HG03066 (cell line): ENCODE measurements around the gene RAX.

Experiments used
- ATAC-seq: cut with Tn5 transposase; IDR thresholded peaks from one replicate; pipeline ENCODE4 v1.9.1; 2021; ENCODE audit warnings: low read depth; ENCODE audit not compliant: unreplicated experiment

Gene RAX

GRCh38 chr18:59249199-59249774 is 24.0 kb downstream of the RAX start:
- no peak for ATAC-seq

- ATAC-seq: no peak
These were observed 26.5 kb downstream of the RAX start for GRCh38 chr18:59246796-59247195.

- ATAC-seq: no peak
These were observed 30.3 kb downstream of the RAX start for GRCh38 chr18:59242906-59243305.

- ATAC-seq: no peak
These were observed 33.6 kb downstream of the RAX start for GRCh38 chr18:59239642-59240041.

- no peak for ATAC-seq
These were observed 34.9 kb downstream of the RAX start for GRCh38 chr18:59238385-59238784.

GRCh38 chr18:59233017-59233410 is 40.2 kb downstream of the RAX start:
- no peak for ATAC-seq

GRCh38 chr18:59232309-59233016 is 40.8 kb downstream of the RAX start:
- ATAC-seq: no peak

- no peak for ATAC-seq
These were observed 41.4 kb downstream of the RAX start for GRCh38 chr18:59231877-59232276.

- ATAC-seq: no peak
These were observed 42.1 kb downstream of the RAX start for GRCh38 chr18:59231114-59231513.

GRCh38 chr18:59229701-59230443 is 43.4 kb downstream of the RAX start:
- no peak for ATAC-seq

- no peak for ATAC-seq
These were observed 44.1 kb downstream of the RAX start for GRCh38 chr18:59229191-59229590.

GRCh38 chr18:59228351-59228750 is 44.9 kb downstream of the RAX start:
- no peak for ATAC-seq

- no peak for ATAC-seq
These were observed 50.9 kb downstream of the RAX start for GRCh38 chr18:59222341-59222740.

- ATAC-seq: no peak
These were observed 52.2 kb downstream of the RAX start for GRCh38 chr18:59220784-59221765.

- no peak for ATAC-seq
These were observed 53.0 kb downstream of the RAX start for GRCh38 chr18:59220164-59220783.

GRCh38 chr18:59219672-59220163 is 53.5 kb downstream of the RAX start, which contains the start of gene GRP:
GRP (plus strand) TSS chr18:59220158; CDS start chr18:59220266, 108 bp downstream.
- no peak for ATAC-seq

GRCh38 chr18:59218018-59218417 is 55.2 kb downstream of the RAX start:
- no peak for ATAC-seq
